Hepatocyte (in vitro differentiated cells): Measurements from ENCODE around the gene IER5. TPM values are rescaled to one million over a fixed set of nuclear protein-coding genes. Genes with fewer than 3 reads are reported as not detected.

Source experiments
- DNase-seq: peaks from one replicate; pipeline ENCODE4 v3.0.0-alpha.2; 2016; ENCODE audit warnings: low spot score
- H2AFZ ChIP-seq: fragments of 200-600 bp; sonication (generic); 2 replicates; pipeline ENCODE4 v1.6.0; 2016; ENCODE audit warnings: antibody characterized with exemption, mild to moderate bottlenecking
- H3K27ac ChIP-seq: fragments of 200-600 bp; sonication (generic); 2 replicates; pipeline ENCODE4 v1.5.1; 2016; ENCODE audit warnings: mild to moderate bottlenecking
- H3K27me3 ChIP-seq: fragments of 200-600 bp; sonication (generic); 2 replicates; pipeline ENCODE4 v1.6.1; 2016
- H3K36me3 ChIP-seq: fragments of 200-600 bp; sonication (generic); replicated peaks from 2 replicates; pipeline ENCODE4 v1.5.1; 2016; ENCODE audit warnings: low read depth; ENCODE audit not compliant: insufficient read depth
- H3K4me1 ChIP-seq: fragments of 200-600 bp; sonication (generic); 2 replicates; pipeline ENCODE4 v1.5.1; 2016; ENCODE audit warnings: mild to moderate bottlenecking, moderate library complexity; ENCODE audit not compliant: insufficient read depth
- H3K4me2 ChIP-seq: fragments of 200-600 bp; sonication (generic); 2 replicates; pipeline ENCODE4 v1.6.0; 2016
- H3K4me3 ChIP-seq: fragments of 200-600 bp; sonication (generic); 2 replicates; pipeline ENCODE4 v1.5.1; 2016; ENCODE audit warnings: mild to moderate bottlenecking
- H3K79me2 ChIP-seq: fragments of 200-600 bp; sonication (generic); 2 replicates; pipeline ENCODE4 v1.6.0; 2017; ENCODE audit warnings: mild to moderate bottlenecking
- H3K9me2 ChIP-seq: fragments of 200-600 bp; sonication (generic); replicated peaks from 2 replicates; pipeline ENCODE4 v1.6.0; 2017; ENCODE audit warnings: mild to moderate bottlenecking; ENCODE audit not compliant: insufficient read depth
- H3K9me3 ChIP-seq: fragments of 200-600 bp; sonication (generic); 2 replicates; pipeline ENCODE4 v1.5.1; 2016; ENCODE audit warnings: low read depth, mild to moderate bottlenecking
- H4K20me1 ChIP-seq: fragments of 200-600 bp; sonication (generic); 2 replicates; pipeline ENCODE4 v1.6.0; 2016; ENCODE audit warnings: mild to moderate bottlenecking; ENCODE audit not compliant: insufficient read depth, poor library complexity, severe bottlenecking
- EZH2 ChIP-seq: fragments of 200-600 bp; sonication (generic); IDR thresholded peaks from 2 replicates; pipeline ENCODE4 v1.6.1; 2016; ENCODE audit warnings: antibody characterized with exemption, mild to moderate bottlenecking, borderline replicate concordance
- EZH2phosphoT487 ChIP-seq: fragments of 200-600 bp; sonication (generic); IDR thresholded peaks from one replicate; pipeline ENCODE4 v1.6.1; 2018; ENCODE audit warnings: antibody characterized with exemption, mild to moderate bottlenecking, low read depth, moderate library complexity; ENCODE audit not compliant: unreplicated experiment, severe bottlenecking
- WGBS: methylation state at CpG from one replicate; pipeline ENCODE4 v1.1.6; 2016; ENCODE audit warnings: low lambda C conversion rate; ENCODE audit errors: missing lambda C conversion rate; 5-methylcytosine and 5-hydroxymethylcytosine counted together
- polyA plus RNA-seq: library from polyadenylated mRNA; unstranded; fragments of >200 nt; fragmentation: Nextera tagmentation; extraction: Ambion mirVana; gene quantifications from 2 replicates; pipeline ENCODE4 v1.2.1, GENCODE V29; 2016
- total RNA-seq: library from RNA; depleted of rRNA; stranded (reverse); fragments of >200 nt; gene quantifications from 2 replicates; pipeline ENCODE4 v1.2.3, GENCODE V29; 2014
- TF ChIP-seq, protein P1 (sequence below): fragments of 200-600 bp; sonication (generic); IDR thresholded peaks from 2 replicates; pipeline ENCODE4 v1.5.1; 2016; ENCODE audit warnings: antibody characterized with exemption, mild to moderate bottlenecking; ENCODE audit not compliant: poor library complexity

Gene IER5
- total and polyA plus RNA-seq, 2 experiments from 2014 or later: 16.6 to 23.1 TPM

- no peak for DNase-seq
- Histone ChIP-seq H3K9me2 (no peaks in the 10 kb centered on the region), H3K4me3 (no peak overlapping the region), H3K4me2 (peak overlapping the region; percentile 73), H3K9me3 (no peaks in the 10 kb centered on the region), H3K4me1 (peaks cover 39% of the 10 kb centered on the region), H3K27me3 (no peaks in the 10 kb centered on the region), H4K20me1 (peaks cover 9% of the 10 kb centered on the region), H2AFZ (no peak overlapping the region), H3K27ac (no peak overlapping the region), H3K36me3 (no peaks in the 10 kb centered on the region), H3K79me2 (peaks cover 45% of the 10 kb centered on the region)
- TF ChIP-seq EZH2 (no peak), EZH2phosphoT487 (no peak)
- TF ChIP-seq, protein P1, sequence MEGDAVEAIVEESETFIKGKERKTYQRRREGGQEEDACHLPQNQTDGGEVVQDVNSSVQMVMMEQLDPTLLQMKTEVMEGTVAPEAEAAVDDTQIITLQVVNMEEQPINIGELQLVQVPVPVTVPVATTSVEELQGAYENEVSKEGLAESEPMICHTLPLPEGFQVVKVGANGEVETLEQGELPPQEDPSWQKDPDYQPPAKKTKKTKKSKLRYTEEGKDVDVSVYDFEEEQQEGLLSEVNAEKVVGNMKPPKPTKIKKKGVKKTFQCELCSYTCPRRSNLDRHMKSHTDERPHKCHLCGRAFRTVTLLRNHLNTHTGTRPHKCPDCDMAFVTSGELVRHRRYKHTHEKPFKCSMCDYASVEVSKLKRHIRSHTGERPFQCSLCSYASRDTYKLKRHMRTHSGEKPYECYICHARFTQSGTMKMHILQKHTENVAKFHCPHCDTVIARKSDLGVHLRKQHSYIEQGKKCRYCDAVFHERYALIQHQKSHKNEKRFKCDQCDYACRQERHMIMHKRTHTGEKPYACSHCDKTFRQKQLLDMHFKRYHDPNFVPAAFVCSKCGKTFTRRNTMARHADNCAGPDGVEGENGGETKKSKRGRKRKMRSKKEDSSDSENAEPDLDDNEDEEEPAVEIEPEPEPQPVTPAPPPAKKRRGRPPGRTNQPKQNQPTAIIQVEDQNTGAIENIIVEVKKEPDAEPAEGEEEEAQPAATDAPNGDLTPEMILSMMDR: no peak
- WGBS: 88% methylated on average over 2 of the region's 2 CpGs
Observed at GRCh38 chr1:181092056-181092455, 3.6 kb downstream of the IER5 start.

DNA sequence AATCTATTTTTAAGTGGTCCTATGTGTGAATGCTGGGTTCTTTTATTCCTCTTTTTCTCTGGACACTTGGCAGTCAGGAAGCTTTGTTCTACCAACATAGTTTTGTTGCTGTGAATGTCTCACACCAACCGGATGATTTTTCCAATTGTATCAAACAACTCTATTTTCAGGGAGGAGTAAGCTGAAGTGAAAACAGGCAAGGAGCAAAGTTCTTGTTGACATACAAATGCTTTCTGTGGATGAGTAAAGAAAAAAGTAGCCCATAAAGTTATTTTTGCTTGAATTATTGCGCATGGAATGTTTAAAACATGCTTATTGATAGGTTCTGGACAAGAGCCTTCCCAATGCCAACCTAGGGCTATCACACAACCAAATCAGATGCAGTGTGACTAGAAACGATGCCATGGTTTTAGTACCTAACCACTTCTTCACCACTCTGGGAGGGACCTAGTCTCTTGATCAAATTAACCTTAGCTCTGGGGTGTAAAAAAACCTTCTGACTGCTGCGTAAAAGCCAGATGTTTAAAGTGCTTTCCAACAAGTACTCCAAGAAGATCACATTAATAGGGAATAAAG is 4.5 kb downstream of the IER5 start:
- no peaks in the 10 kb centered on the region for H3K36me3 ChIP-seq
- H4K20me1 ChIP-seq: peaks cover 9% of the 10 kb centered on the region
- H2AFZ ChIP-seq: no peak overlapping the region
- peaks cover 45% of the 10 kb centered on the region for H3K79me2 ChIP-seq
- no peaks in the 10 kb centered on the region for H3K27me3 ChIP-seq
- peak overlapping the region; percentile 72 for H3K27ac ChIP-seq
- no peak overlapping the region for H3K4me3 ChIP-seq
- no peaks in the 10 kb centered on the region for H3K9me3 ChIP-seq
- DNase-seq: no peak
- TF ChIP-seq EZH2phosphoT487: no peak
- TF ChIP-seq, protein P1: no peak
- no peak for TF ChIP-seq EZH2
- 78% methylated on average over 4 of the region's 4 CpGs for WGBS
- no peaks in the 10 kb centered on the region for H3K9me2 ChIP-seq
- peak overlapping the region; percentile 73 for H3K4me2 ChIP-seq
- peaks cover 43% of the 10 kb centered on the region for H3K4me1 ChIP-seq

DNA sequence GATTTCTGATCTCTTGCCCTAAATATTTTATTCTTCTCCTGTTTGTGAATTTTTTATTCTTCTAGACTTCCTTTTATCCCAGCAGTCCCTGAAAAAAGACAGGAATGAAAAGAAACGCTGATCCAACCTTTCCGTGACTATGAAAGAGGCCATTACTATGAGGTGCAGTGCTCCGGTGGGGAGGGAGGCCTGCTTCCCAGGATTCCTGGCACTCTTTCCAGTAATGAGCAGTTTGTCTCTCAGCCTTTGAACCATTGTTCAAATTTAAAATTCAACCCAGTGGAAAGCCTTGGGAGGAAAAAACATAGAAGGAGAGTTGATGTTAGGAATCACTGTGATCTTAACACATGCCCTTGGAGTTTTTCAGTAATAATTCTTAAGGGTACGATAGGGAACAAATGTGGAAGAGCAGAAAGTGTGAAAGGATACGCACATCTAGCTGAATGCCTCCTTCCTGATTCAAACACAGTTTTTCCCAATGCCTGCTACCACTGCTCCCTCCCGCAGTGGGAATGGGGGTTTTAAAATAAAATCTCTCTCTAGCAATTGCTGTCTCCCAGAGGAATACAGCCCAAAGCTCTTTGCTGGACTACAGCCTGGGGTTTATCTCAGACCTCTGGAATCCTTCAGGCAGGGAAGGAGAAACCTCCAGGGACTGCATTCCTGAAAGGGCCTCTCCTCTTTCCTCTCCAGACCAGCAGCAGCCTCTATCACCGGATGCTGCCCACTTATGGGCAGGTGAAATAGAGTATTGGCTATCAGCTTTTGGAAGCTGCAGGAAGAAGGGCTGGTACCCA is 6.1 kb downstream of the IER5 start:
- Histone ChIP-seq H3K79me2 (peaks cover 41% of the 10 kb centered on the region), H3K9me2 (no peaks in the 10 kb centered on the region), H4K20me1 (peaks cover 9% of the 10 kb centered on the region), H3K36me3 (no peaks in the 10 kb centered on the region), H3K4me1 (peaks cover 52% of the 10 kb centered on the region), H3K4me3 (no peak overlapping the region), H3K27ac (peak overlapping the region; percentile 78), H3K9me3 (no peaks in the 10 kb centered on the region), H2AFZ (no peak overlapping the region), H3K27me3 (no peaks in the 10 kb centered on the region), H3K4me2 (peak overlapping the region; percentile 43)
- WGBS: 63% methylated on average over 7 of the region's 7 CpGs
- DNase-seq: peak; percentile 68
- no peak for TF ChIP-seq EZH2phosphoT487
- TF ChIP-seq EZH2: no peak
- TF ChIP-seq, protein P1: no peak
